Fibroblast of lung (primary cell): ENCODE data around the gene FAH. TPM values are rescaled to one million over a fixed set of nuclear protein-coding genes. Genes with fewer than 3 reads are reported as not detected.

Source experiments
- DNase-seq, 2 donors: peaks; one replicate each; pipeline versions ENCODE4 v3.0.0 to v3.0.0-alpha.2; 2010; ENCODE audit warnings: low read depth in 2 of 2
- H2AFZ ChIP-seq: 2 replicates; pipeline ENCODE4 v1.5.1; 2012; ENCODE audit warnings: low read length, control low read depth, inconsistent platforms
- H3K27ac ChIP-seq: 2 replicates; pipeline ENCODE4 v1.5.1; 2011; ENCODE audit warnings: low read length, control low read depth; ENCODE audit not compliant: insufficient read depth
- H3K27me3 ChIP-seq: 2 replicates; pipeline ENCODE4 v1.5.1; 2011; ENCODE audit warnings: mild to moderate bottlenecking, low read length; ENCODE audit not compliant: control insufficient read depth, insufficient read depth
- H3K36me3 ChIP-seq: 2 replicates; pipeline ENCODE4 v1.5.1; 2011; ENCODE audit warnings: low read length; ENCODE audit not compliant: control insufficient read depth, insufficient read depth
- H3K4me1 ChIP-seq: 2 replicates; pipeline ENCODE4 v1.5.1; 2011; ENCODE audit warnings: low read length; ENCODE audit not compliant: control insufficient read depth, insufficient read depth; ENCODE audit errors: extremely low read depth
- H3K4me2 ChIP-seq: 2 replicates; pipeline ENCODE4 v1.5.1; 2011; ENCODE audit warnings: low read length, control low read depth; ENCODE audit not compliant: insufficient read depth; ENCODE audit errors: extremely low read depth
- H3K4me3 ChIP-seq, 4 experiments: fragments of 200-600 bp in 1 of 4; sonication (generic) in 1 of 4; replicated peaks in 1 of 4; 2 replicates each; pipeline ENCODE4 v1.5.1; 2011 to 2016; ENCODE audit warnings: low read length in 4 of 4, low read depth in 3 of 4, mild to moderate bottlenecking in 3 of 4, control low read depth in 2 of 4, inconsistent platforms in 1 of 4, mixed read lengths in 1 of 4; ENCODE audit not compliant: insufficient read depth in 1 of 4; ENCODE audit errors: control extremely low read depth in 1 of 4
- H3K79me2 ChIP-seq: 2 replicates; pipeline ENCODE4 v1.5.1; 2012; ENCODE audit warnings: mild to moderate bottlenecking, low read length, inconsistent platforms; ENCODE audit not compliant: control insufficient read depth, insufficient read depth
- H3K9ac ChIP-seq: 2 replicates; pipeline ENCODE4 v1.5.1; 2011; ENCODE audit warnings: mild to moderate bottlenecking, low read length, control low read depth; ENCODE audit not compliant: insufficient read depth
- H3K9me3 ChIP-seq: 2 replicates; pipeline ENCODE4 v1.5.1; 2012; ENCODE audit warnings: low read depth, low read length; ENCODE audit not compliant: control insufficient read depth, insufficient read depth
- H4K20me1 ChIP-seq: 2 replicates; pipeline ENCODE4 v1.5.1; 2011; ENCODE audit warnings: low read length; ENCODE audit not compliant: control insufficient read depth, insufficient read depth; ENCODE audit errors: extremely low read depth
- CTCF ChIP-seq, 2 donors: IDR thresholded peaks in 1 of 2; conservative IDR thresholded peaks in 1 of 2; 1 replicate in 1 of 2; 2 replicates in 1 of 2; pipeline ENCODE4 v1.5.1; 2011 to 2012; ENCODE audit warnings: low read length in 2 of 2, control low read depth in 1 of 2, inconsistent platforms in 1 of 2, low read depth in 1 of 2, mild to moderate bottlenecking in 1 of 2
- EZH2 ChIP-seq: IDR thresholded peaks from 2 replicates; pipeline ENCODE4 v1.5.1; 2012; ENCODE audit warnings: low read length, control low read depth, mild to moderate bottlenecking; ENCODE audit errors: missing control alignments
- polyA plus RNA-seq, 2 donors: library from polyadenylated mRNA; depleted of rRNA in 1 of 2; stranded (reverse) in 1 of 2; unstranded in 1 of 2; fragments of >200 nt; gene quantifications; 2 replicates each; pipeline ENCODE4 v1.2.1, GENCODE V29; 2011 to 2012; ENCODE audit warnings: missing spikeins in 1 of 2
- total RNA-seq: library from RNA; depleted of rRNA; stranded (reverse); fragments of >200 nt; gene quantifications from 2 replicates; pipeline ENCODE4 v1.2.1, GENCODE V29; 2014

Gene FAH
- total and polyA plus RNA-seq, 2 donors (not counting 1 experiment from before 2014, with no cell fraction given), result 24.4 to 58.6 TPM

- no peaks in the 10 kb centered on the region for H4K20me1 ChIP-seq
- no peaks in the 10 kb centered on the region for H3K9me3 ChIP-seq
- DNase-seq, result peak in 1 of 2 donors; percentile 56
- no peaks in the 10 kb centered on the region for H3K79me2 ChIP-seq
- H3K4me2 ChIP-seq, result no peak overlapping the region
- no peaks in the 10 kb centered on the region for H3K4me1 ChIP-seq
- no peaks in the 10 kb centered on the region for H3K36me3 ChIP-seq
- TF ChIP-seq EZH2 (no peak), CTCF (conservative IDR thresholded peaks at IDR 0.05 in 1 of 2, IDR thresholded peaks at IDR 0.05 in 1 of 2; ENCODE audit: low read depth in 1 of 2, low read length in 2 of 2) (no peak)
- H2AFZ ChIP-seq, result no peak overlapping the region
- H3K9ac ChIP-seq, result no peak overlapping the region
- H3K27me3 ChIP-seq, result peaks cover 9% of the 10 kb centered on the region
- no peak overlapping the region for H3K4me3 ChIP-seq
- no peak overlapping the region for H3K27ac ChIP-seq
Observed at GRCh38 chr15:80207887-80208286, 55.1 kb downstream of the FAH start.

GRCh38 chr15:80208758-80209734, 56.2 kb downstream of the FAH start:
- H3K79me2 ChIP-seq, result no peaks in the 10 kb centered on the region
- H3K9me3 ChIP-seq, result no peaks in the 10 kb centered on the region
- TF ChIP-seq CTCF (conservative IDR thresholded peaks at IDR 0.05 in 1 of 2, IDR thresholded peaks at IDR 0.05 in 1 of 2; ENCODE audit: low read depth in 1 of 2, low read length in 2 of 2), result no peak
- TF ChIP-seq EZH2, result no peak
- H4K20me1 ChIP-seq, result no peaks in the 10 kb centered on the region
- H3K36me3 ChIP-seq, result no peaks in the 10 kb centered on the region
- no peak overlapping the region for H3K9ac ChIP-seq
- H3K27me3 ChIP-seq, result peaks cover 9% of the 10 kb centered on the region
- no peak overlapping the region for H3K4me3 ChIP-seq
- H3K27ac ChIP-seq, result no peak overlapping the region
- no peak overlapping the region for H2AFZ ChIP-seq
- no peaks in the 10 kb centered on the region for H3K4me1 ChIP-seq
- no peak overlapping the region for H3K4me2 ChIP-seq
- DNase-seq, result no peak

- Histone ChIP-seq H3K36me3 (no peaks in the 10 kb centered on the region), H3K4me1 (no peaks in the 10 kb centered on the region), H3K9me3 (no peaks in the 10 kb centered on the region), H4K20me1 (no peaks in the 10 kb centered on the region), H3K27ac (no peak overlapping the region), H3K27me3 (peaks cover 9% of the 10 kb centered on the region), H3K4me3 (no peak overlapping the region), H2AFZ (no peak overlapping the region), H3K9ac (no peak overlapping the region), H3K4me2 (no peak overlapping the region), H3K79me2 (no peaks in the 10 kb centered on the region)
- TF ChIP-seq EZH2 (no peak), CTCF (conservative IDR thresholded peaks at IDR 0.05 in 1 of 2, IDR thresholded peaks at IDR 0.05 in 1 of 2; ENCODE audit: low read depth in 1 of 2, low read length in 2 of 2) (no peak)
- no peak for DNase-seq
Observed at GRCh38 chr15:80210611-80211573, 58.1 kb downstream of the FAH start.
